ENCODE data around the gene DUS1L. TPM values are rescaled to one million over a fixed set of nuclear protein-coding genes. Genes with fewer than 3 reads are reported as not detected.
A peak's percentile ranks its signal among the peaks of the same experiment; 100 is the strongest.

DUS1L gene
- total RNA-seq, 1 donor from 2014 or later: 97.1 TPM

DNA sequence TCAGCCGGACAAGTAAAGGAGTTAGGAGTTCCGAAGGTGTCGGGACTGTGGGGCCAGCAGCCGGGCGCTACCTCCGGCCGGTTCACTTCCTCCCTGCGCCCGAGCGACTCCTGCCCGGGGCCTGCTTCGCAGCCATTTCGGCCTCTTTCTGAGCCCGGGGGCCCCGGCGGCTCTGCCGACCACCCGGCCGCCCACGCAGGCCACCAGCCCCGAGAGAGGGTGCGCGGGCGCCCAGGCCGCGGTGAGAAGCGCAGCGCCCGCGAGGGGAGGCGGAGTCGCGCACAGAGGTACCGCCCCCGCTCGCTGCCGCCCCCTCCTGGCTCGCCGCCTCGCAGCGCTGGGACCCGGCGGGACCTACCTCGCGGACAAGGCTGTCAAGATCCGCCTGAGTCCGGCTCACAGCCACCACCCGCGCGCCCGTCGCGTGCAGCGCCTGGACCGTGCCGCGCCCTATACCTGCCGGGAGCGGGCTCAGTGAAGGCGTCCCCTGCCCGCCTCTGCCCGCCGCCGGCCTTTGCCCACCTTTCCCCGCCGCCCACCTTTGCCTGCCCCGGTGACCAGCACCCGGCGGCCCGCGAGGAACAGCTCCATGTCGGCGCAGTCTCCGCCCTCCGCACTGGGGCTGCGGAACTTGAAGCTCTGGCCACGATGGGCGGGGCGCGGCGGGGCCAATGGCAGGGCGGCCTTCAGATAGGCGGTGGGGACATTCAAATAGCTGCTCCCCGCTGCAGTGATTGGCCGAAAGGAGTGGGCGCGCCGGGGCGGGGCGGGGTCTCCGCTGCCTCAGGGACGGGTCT is 28.3 kb downstream of the DUS1L start, which contains the start of gene DCXR:
DCXR (minus strand) TSS at position 606 of the 797 bp plus-strand sequence; CDS start at position 591, 15 bp downstream.
- H3K4me3 Mint-ChIP-seq: peak within 1 kb of the TSS; percentile 84
- TF ChIP-seq, protein P1, sequence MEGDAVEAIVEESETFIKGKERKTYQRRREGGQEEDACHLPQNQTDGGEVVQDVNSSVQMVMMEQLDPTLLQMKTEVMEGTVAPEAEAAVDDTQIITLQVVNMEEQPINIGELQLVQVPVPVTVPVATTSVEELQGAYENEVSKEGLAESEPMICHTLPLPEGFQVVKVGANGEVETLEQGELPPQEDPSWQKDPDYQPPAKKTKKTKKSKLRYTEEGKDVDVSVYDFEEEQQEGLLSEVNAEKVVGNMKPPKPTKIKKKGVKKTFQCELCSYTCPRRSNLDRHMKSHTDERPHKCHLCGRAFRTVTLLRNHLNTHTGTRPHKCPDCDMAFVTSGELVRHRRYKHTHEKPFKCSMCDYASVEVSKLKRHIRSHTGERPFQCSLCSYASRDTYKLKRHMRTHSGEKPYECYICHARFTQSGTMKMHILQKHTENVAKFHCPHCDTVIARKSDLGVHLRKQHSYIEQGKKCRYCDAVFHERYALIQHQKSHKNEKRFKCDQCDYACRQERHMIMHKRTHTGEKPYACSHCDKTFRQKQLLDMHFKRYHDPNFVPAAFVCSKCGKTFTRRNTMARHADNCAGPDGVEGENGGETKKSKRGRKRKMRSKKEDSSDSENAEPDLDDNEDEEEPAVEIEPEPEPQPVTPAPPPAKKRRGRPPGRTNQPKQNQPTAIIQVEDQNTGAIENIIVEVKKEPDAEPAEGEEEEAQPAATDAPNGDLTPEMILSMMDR (conservative IDR thresholded peaks at IDR 0.05): peak; percentile 88
- H3K4me1 Mint-ChIP-seq (ENCODE audit: unreplicated experiment): peaks cover 21% of the 10 kb centered on the region
- peaks cover 5% of the 10 kb centered on the region for H3K36me3 Mint-ChIP-seq
- peak within 1 kb of the TSS; percentile 87 for H3K27ac Mint-ChIP-seq
- peak; percentile 97 for DNase-seq (ENCODE audit: extremely low spot score, unreplicated experiment)
- no peaks in the 10 kb centered on the region for H3K27me3 Mint-ChIP-seq
- no peaks in the 10 kb centered on the region for H3K9me3 Mint-ChIP-seq

DNA sequence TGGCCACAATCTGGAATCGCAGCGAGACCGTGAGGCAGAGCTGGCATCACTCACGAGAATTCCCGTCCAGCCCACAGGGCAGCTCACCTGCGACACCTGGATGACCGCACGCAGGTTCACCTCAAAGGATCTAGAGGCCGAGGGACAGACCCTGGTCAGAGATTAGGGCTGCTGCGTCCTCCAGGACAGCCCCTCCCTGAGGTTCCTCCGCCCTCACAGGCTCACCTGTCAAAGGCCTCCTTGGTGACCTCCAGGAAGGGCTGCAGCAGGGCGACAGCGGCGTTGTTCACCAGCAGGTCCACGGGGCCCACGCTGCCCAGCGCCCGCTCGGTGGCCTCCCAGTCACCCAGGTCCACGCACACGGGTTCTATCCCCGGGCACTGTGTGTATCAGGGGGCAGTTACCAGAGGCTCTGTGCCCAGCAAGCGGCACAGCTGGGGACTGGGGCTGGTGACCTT is 28.9 kb downstream of the DUS1L start:
- Mint-ChIP-seq H3K4me1 (ENCODE audit: unreplicated experiment) (peaks cover 21% of the 10 kb centered on the region), H3K27me3 (no peaks in the 10 kb centered on the region), H3K27ac (no peak overlapping the region), H3K9me3 (no peaks in the 10 kb centered on the region), H3K36me3 (peaks cover 5% of the 10 kb centered on the region), H3K4me3 (peak overlapping the region; percentile 83)
- TF ChIP-seq, protein P1 (conservative IDR thresholded peaks at IDR 0.05): no peak
- DNase-seq (ENCODE audit: extremely low spot score, unreplicated experiment): no peak

DNA sequence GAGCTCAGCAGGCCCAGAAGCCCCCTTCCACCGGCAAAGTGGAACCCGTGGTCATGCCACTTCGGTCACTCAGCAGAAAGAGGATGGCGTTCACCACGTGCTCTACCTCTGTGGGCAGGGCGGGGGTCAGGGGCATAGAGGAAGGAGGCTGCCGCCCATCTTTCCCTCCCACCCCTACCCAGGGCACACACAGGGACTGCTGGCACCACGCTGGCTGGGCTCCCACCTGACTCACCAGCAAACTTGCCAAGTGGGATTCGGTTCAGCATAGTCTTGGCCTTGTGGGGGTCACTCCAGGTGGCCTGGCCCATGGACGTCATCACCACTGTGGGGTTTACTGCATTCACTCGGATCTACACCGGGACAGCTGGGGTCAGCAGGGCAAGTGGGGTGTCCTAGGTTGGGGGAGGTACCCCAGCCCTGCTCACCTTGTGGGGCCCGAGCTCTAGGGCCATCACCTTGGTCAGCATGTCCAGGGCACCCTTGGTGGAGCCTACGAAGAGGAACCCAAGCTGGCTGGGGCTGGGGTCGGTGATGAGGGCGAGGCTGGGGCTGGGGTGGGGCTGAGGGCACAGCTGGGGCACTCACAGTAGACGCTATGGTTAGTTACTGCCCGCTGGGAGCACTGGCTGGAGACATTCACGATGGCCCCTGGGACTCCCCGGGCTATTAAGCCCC is 29.5 kb downstream of the DUS1L start:
- no peak for DNase-seq (ENCODE audit: extremely low spot score, unreplicated experiment)
- H3K9me3 Mint-ChIP-seq: no peaks in the 10 kb centered on the region
- H3K27me3 Mint-ChIP-seq: no peaks in the 10 kb centered on the region
- peak overlapping the region; percentile 83 for H3K4me3 Mint-ChIP-seq
- TF ChIP-seq, protein P1 (conservative IDR thresholded peaks at IDR 0.05): no peak
- H3K36me3 Mint-ChIP-seq: peaks cover 5% of the 10 kb centered on the region
- peaks cover 17% of the 10 kb centered on the region for H3K4me1 Mint-ChIP-seq (ENCODE audit: unreplicated experiment)
- no peak overlapping the region for H3K27ac Mint-ChIP-seq

GRCh38 chr17:82035488-82035887 is 30.1 kb downstream of the DUS1L start:
- H3K4me3 Mint-ChIP-seq: peak overlapping the region; percentile 83
- TF ChIP-seq, protein P1 (conservative IDR thresholded peaks at IDR 0.05): no peak

DNA sequence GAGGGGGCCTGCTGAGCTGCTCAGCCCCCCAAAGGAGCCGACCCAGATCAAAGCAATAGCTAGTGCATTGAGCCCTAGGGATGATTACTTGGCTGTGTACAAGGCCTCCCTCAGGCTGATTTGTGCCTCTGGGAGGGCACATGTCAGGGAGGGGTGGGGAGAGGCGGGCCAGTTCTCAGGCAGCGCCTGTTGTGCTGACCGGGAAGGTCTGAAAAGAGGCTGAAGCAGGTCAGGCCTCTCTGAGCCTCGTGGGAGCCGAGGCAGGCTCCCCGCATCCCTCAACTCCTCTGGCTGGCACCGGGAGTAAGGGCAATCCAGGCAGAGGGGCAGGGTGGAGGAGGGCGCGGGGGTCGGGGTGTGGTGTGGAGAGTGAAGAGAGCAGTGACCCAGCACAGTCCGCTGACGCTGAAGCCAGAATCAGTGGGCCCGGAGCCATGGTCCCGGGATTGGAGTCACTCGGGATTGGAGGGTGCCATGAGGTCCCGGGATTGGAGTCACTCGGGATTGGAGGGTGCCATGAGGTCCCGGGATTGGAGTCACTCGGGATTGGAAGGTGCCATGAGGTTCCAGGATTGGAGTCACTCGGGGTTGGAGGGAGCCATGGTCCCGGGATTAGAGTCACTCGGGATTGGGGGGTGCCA is 31.1 kb downstream of the DUS1L start:
- DNase-seq (ENCODE audit: extremely low spot score, unreplicated experiment): no peak
- peaks cover 5% of the 10 kb centered on the region for H3K36me3 Mint-ChIP-seq
- H3K4me3 Mint-ChIP-seq: peak overlapping the region; percentile 83
- H3K4me1 Mint-ChIP-seq (ENCODE audit: unreplicated experiment): peaks cover 16% of the 10 kb centered on the region
- H3K9me3 Mint-ChIP-seq: no peaks in the 10 kb centered on the region
- TF ChIP-seq, protein P1 (conservative IDR thresholded peaks at IDR 0.05): no peak
- H3K27me3 Mint-ChIP-seq: no peaks in the 10 kb centered on the region
- H3K27ac Mint-ChIP-seq: peak overlapping the region; percentile 80

More at GRCh38 chr17:82035488-82035887, 30.1 kb downstream of the DUS1L start:
- H3K4me1 Mint-ChIP-seq (ENCODE audit: unreplicated experiment): peaks cover 16% of the 10 kb centered on the region
- no peaks in the 10 kb centered on the region for H3K9me3 Mint-ChIP-seq
- DNase-seq (ENCODE audit: extremely low spot score, unreplicated experiment): no peak
- H3K36me3 Mint-ChIP-seq: peaks cover 5% of the 10 kb centered on the region
- H3K27ac Mint-ChIP-seq: peak overlapping the region; percentile 80
- no peaks in the 10 kb centered on the region for H3K27me3 Mint-ChIP-seq

All from type B pancreatic cell (in vitro differentiated cells).